Measurements from ENCODE around the gene METTL1.

The METTL1 gene

GRCh38 chr12:57813971-57814772, 42.3 kb upstream of the METTL1 start:
- no peak for DNase-seq (ENCODE audit: low read depth in 1 of 2, low spot score in 1 of 2)
- no peak for TF ChIP-seq CTCF (IDR thresholded peaks at IDR 0.05; ENCODE audit: insufficient read depth, low read length)
- no peak for TF ChIP-seq SPI1 (IDR thresholded peaks at IDR 0.05; ENCODE audit: borderline replicate concordance, low read depth)
- no peak for TF ChIP-seq REST (IDR thresholded peaks at IDR 0.05; ENCODE audit: insufficient replicate concordance, low read depth)
- no peak for TF ChIP-seq POLR2AphosphoS5 (IDR thresholded peaks at IDR 0.05; ENCODE audit: low read depth)
- no peak for TF ChIP-seq GABPA (IDR thresholded peaks at IDR 0.05; ENCODE audit: low read depth)

GRCh38 chr12:57813111-57813970, 41.4 kb upstream of the METTL1 start:
- TF ChIP-seq REST (IDR thresholded peaks at IDR 0.05; ENCODE audit: insufficient replicate concordance, low read depth) (no peak), POLR2AphosphoS5 (IDR thresholded peaks at IDR 0.05; ENCODE audit: low read depth) (no peak), SPI1 (IDR thresholded peaks at IDR 0.05; ENCODE audit: borderline replicate concordance, low read depth) (no peak), GABPA (IDR thresholded peaks at IDR 0.05; ENCODE audit: low read depth) (no peak), CTCF (IDR thresholded peaks at IDR 0.05; ENCODE audit: insufficient read depth, low read length) (no peak)
- Histone ChIP-seq H3K27ac (replicated peaks) (no peak overlapping the region), H3K4me3 (replicated peaks; ENCODE audit: insufficient read depth, low read length) (no peak overlapping the region), H3K27me3 (ENCODE audit: insufficient read depth, poor library complexity, severe bottlenecking) (no peaks in the 10 kb centered on the region)
- no peak for DNase-seq (ENCODE audit: low read depth in 1 of 2, low spot score in 1 of 2)

More at GRCh38 chr12:57813971-57814772, 42.3 kb upstream of the METTL1 start:
- no peak overlapping the region for H3K27ac ChIP-seq (replicated peaks)
- no peak overlapping the region for H3K4me3 ChIP-seq (replicated peaks; ENCODE audit: insufficient read depth, low read length)
- H3K27me3 ChIP-seq (ENCODE audit: insufficient read depth, poor library complexity, severe bottlenecking): no peaks in the 10 kb centered on the region

- Histone ChIP-seq H3K4me3 (replicated peaks; ENCODE audit: insufficient read depth, low read length) (no peak overlapping the region), H3K27me3 (ENCODE audit: insufficient read depth, poor library complexity, severe bottlenecking) (no peaks in the 10 kb centered on the region), H3K27ac (replicated peaks) (no peak overlapping the region)
- TF ChIP-seq REST (IDR thresholded peaks at IDR 0.05; ENCODE audit: insufficient replicate concordance, low read depth): no peak
- TF ChIP-seq CTCF (IDR thresholded peaks at IDR 0.05; ENCODE audit: insufficient read depth, low read length): no peak
- no peak for TF ChIP-seq POLR2AphosphoS5 (IDR thresholded peaks at IDR 0.05; ENCODE audit: low read depth)
- TF ChIP-seq GABPA (IDR thresholded peaks at IDR 0.05; ENCODE audit: low read depth): no peak
- no peak for TF ChIP-seq SPI1 (IDR thresholded peaks at IDR 0.05; ENCODE audit: borderline replicate concordance, low read depth)
- no peak for DNase-seq (ENCODE audit: low read depth in 1 of 2, low spot score in 1 of 2)
Measured at GRCh38 chr12:57811028-57811755, 39.3 kb upstream of the METTL1 start.

Data from HL-60 (cell line).